Measurements from ENCODE around the gene CRACDL.

- TF ChIP-seq CTCF (IDR thresholded peaks at IDR 0.05) (no peak), TCF7L2 (IDR thresholded peaks at IDR 0.05; ENCODE audit: low read depth, low read length) (no peak), POLR2AphosphoS5 (IDR thresholded peaks at IDR 0.05; ENCODE audit: low read depth, low read length) (no peak), SIN3A (IDR thresholded peaks at IDR 0.05; ENCODE audit: borderline replicate concordance, insufficient read depth, low read depth, low read length) (no peak), REST (IDR thresholded peaks at IDR 0.05; ENCODE audit: insufficient read depth in 1 of 2, low read depth in 2 of 2, low read length in 1 of 2) (no peak)
Observed at GRCh38 chr2:98773907-98774306, 162.1 kb downstream of the CRACDL start.

All from Panc1 (cell line).